PC-3 (cell line): ENCODE data around the gene KCTD12.

Experiments
- CTCF ChIP-seq: fragments of 300-600 bp; sonication (generic); conservative IDR thresholded peaks from 2 replicates; pipeline ENCODE4 v1.5.1; 2017; ENCODE audit warnings: antibody characterized with exemption, low read depth, mild to moderate bottlenecking, low read length
- EZH2 ChIP-seq: fragments of 300-600 bp; sonication (generic); IDR thresholded peaks from one replicate; pipeline ENCODE4 v1.6.1; 2017; ENCODE audit warnings: antibody characterized with exemption, mild to moderate bottlenecking, low read length; ENCODE audit not compliant: unreplicated experiment
- EZH2phosphoT487 ChIP-seq: fragments of 300-600 bp; sonication (generic); IDR thresholded peaks from 2 replicates; pipeline ENCODE4 v1.6.1; 2018; ENCODE audit warnings: mild to moderate bottlenecking, antibody characterized with exemption, low read length, borderline replicate concordance

DNA sequence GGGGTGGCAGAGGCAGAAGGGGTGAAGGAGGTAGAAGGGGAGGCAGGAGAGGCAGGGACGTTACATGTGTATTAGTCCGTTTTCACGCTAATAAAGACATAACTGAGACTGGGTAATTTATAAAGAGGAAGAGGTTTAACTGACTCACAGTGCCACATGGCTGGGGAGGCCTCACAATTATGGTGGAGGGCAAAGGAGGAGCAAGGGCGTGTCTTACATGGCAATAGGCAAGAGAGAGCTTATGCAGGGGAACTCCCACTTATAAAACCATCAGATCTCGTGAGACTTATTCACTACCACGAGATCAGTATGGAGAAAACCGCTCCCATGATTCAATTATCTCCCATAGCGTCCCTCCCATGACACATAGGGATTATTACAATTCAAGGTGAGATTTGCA is 43.1 kb upstream of the KCTD12 start:
- TF ChIP-seq CTCF (no peak), EZH2phosphoT487 (no peak), EZH2 (no peak)
